ENCODE measurements around the gene OR14K1. TPM values are rescaled to one million over a fixed set of nuclear protein-coding genes. Genes with fewer than 3 reads are reported as not detected.
"Not testable (repeated sequence)": the region's sequence is repeated elsewhere in the genome, so short reads cannot be mapped to it uniquely, and the experiment has no call there.

OR14K1 gene
- total RNA-seq, 4 donors from 2014 or later: 0.82 to 1.4 TPM; not detected in 2

DNA sequence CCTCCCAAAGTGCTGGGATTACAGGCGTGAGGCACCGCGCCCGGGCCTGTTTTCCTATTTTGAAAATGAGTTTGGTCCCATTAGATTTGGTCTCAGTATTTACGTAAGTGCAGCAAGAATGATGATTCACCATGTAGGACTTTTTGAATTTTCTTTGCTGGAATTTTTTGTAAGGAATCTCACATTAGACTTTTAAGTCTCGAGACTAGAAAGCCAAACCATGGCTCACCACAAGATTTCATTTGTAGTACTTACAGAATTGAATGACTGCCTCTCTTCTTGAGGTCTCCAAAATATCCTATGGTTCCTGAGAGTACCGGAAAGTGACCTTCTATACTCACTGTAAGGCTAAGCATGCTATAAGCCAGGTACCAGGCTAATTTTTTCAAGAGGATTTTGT, 9.2 kb downstream of the OR14K1 start:
- no peak for DNase-seq
- Histone ChIP-seq H3K27ac (no peak overlapping the region), H3K9me3 (no peaks in the 10 kb centered on the region), H3K4me1 (no peaks in the 10 kb centered on the region), H3K27me3 (no peaks in the 10 kb centered on the region), H3K4me3 (no peak overlapping the region), H3K36me3 (no peaks in the 10 kb centered on the region)
- TF ChIP-seq, protein P1, sequence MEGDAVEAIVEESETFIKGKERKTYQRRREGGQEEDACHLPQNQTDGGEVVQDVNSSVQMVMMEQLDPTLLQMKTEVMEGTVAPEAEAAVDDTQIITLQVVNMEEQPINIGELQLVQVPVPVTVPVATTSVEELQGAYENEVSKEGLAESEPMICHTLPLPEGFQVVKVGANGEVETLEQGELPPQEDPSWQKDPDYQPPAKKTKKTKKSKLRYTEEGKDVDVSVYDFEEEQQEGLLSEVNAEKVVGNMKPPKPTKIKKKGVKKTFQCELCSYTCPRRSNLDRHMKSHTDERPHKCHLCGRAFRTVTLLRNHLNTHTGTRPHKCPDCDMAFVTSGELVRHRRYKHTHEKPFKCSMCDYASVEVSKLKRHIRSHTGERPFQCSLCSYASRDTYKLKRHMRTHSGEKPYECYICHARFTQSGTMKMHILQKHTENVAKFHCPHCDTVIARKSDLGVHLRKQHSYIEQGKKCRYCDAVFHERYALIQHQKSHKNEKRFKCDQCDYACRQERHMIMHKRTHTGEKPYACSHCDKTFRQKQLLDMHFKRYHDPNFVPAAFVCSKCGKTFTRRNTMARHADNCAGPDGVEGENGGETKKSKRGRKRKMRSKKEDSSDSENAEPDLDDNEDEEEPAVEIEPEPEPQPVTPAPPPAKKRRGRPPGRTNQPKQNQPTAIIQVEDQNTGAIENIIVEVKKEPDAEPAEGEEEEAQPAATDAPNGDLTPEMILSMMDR (IDR thresholded peaks at IDR 0.05): no peak
- TF ChIP-seq POLR2AphosphoS5 (IDR thresholded peaks at IDR 0.05): no peak
- no peak for TF ChIP-seq EP300 (IDR thresholded peaks at IDR 0.05; ENCODE audit: low read depth)
- TF ChIP-seq POLR2A (IDR thresholded peaks at IDR 0.05): no peak
- 93 to 96% methylated on average over 6 to 7 of the region's 7 CpGs for WGBS, 2 donors (ENCODE audit: low coverage in 1 of 2)
- in situ Hi-C loops (cut with MboI; ENCODE audit: low pct_ligation_motif_present in 1 of 4, low pct_unique_long_range_greater_than_20kb in 1 of 4, low sequenced_read_pairs in 3 of 4): no loop called here
- intact Hi-C loops (cut with DNase I; ENCODE audit: low total_unique reads): no loop called here

DNA sequence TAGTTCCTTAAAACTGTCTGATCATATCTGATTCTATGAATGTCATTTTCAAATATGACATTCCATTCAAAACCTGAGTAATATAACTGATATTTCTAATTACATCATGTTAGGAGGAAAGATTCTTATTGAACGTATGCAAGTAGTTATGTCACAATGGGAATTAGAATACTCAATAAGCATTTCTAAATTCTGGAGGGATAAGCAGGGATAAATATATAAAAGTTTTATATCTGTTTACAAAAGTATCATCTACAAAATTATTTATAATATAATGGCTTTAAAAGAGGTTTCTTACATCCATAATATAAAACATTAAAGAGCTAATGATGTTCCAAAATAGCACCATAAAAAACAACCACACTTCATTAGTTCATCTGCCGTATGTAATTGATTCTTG, 9.6 kb downstream of the OR14K1 start, which contains the start of gene OR14A2:
Gene OR14A2, minus strand, starts transcription at position 101 of the 400 bp plus-strand sequence.
- Histone ChIP-seq H3K4me1 (no peaks in the 10 kb centered on the region), H3K9me3 (no peaks in the 10 kb centered on the region), H3K27ac (no peak within 1 kb of the TSS), H3K36me3 (no peaks in the 10 kb centered on the region), H3K27me3 (no peaks in the 10 kb centered on the region), H3K4me3 (no peak within 1 kb of the TSS)
- TF ChIP-seq, protein P1 (IDR thresholded peaks at IDR 0.05): no peak
- TF ChIP-seq EP300 (IDR thresholded peaks at IDR 0.05; ENCODE audit: low read depth) (no peak), POLR2A (IDR thresholded peaks at IDR 0.05) (no peak), POLR2AphosphoS5 (IDR thresholded peaks at IDR 0.05) (no peak)
- in situ Hi-C loops (cut with MboI; ENCODE audit: low pct_ligation_motif_present in 1 of 4, low pct_unique_long_range_greater_than_20kb in 1 of 4, low sequenced_read_pairs in 3 of 4): no loop called here
- intact Hi-C loops (cut with DNase I; ENCODE audit: low total_unique reads): no loop called here
- no peak for DNase-seq
- 88 to 89% methylated on average over 2 of the region's 2 CpGs for WGBS, 2 donors (ENCODE audit: low coverage in 1 of 2)

DNA sequence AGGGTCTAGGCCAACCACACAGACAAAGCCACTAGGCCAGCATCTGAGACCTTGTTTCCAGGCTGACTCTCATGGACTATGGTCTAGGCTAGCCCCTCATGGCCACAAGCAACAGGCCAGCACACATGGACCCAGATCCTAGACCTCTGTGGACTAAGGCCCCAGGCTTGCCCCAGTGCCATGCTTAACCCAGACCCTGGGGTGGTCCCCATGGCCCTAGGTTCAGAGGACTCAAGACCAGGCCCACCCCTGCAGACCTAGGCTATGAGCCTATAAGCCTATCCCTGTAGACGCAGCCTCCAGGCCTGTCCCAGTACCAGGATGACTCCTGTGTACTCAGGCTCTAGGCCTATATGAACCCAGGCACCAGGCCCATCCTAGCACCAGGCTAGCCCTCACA, 11.5 kb downstream of the OR14K1 start:
- Histone ChIP-seq H3K4me3 (no peak overlapping the region), H3K36me3 (no peaks in the 10 kb centered on the region), H3K9me3 (no peaks in the 10 kb centered on the region), H3K27ac (no peak overlapping the region), H3K4me1 (no peaks in the 10 kb centered on the region), H3K27me3 (no peaks in the 10 kb centered on the region)
- intact Hi-C loops (cut with DNase I; ENCODE audit: low total_unique reads) (no loop called here), in situ Hi-C loops (cut with MboI; ENCODE audit: low pct_ligation_motif_present in 1 of 4, low pct_unique_long_range_greater_than_20kb in 1 of 4, low sequenced_read_pairs in 3 of 4) (no loop called here)
- TF ChIP-seq POLR2AphosphoS5 (IDR thresholded peaks at IDR 0.05) (no peak), POLR2A (IDR thresholded peaks at IDR 0.05) (no peak), EP300 (IDR thresholded peaks at IDR 0.05; ENCODE audit: low read depth) (no peak)
- TF ChIP-seq, protein P1 (IDR thresholded peaks at IDR 0.05): no peak
- no peak for DNase-seq
- no CpG with 5 or more reads among the region's 1 CpG for WGBS, 2 donors (ENCODE audit: low coverage in 1 of 2)

DNA sequence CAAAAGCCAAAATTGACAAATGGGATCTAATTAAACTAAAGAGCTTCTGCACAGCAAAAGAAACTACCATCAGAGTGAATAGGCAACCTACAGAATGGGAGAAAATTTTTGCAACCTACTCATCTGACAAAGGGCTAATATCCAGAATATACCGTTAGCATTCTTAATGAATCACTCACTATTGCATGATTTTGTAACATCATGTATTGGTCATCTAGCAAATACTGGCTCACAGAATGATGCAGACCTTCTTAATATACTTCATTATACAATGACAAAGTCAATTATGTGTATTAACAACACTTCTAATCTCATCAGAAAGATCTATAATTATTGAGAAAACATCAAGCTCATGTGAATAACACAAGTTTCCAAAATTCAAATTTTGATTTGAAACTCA, 15.9 kb downstream of the OR14K1 start:
- H3K27me3 ChIP-seq; H3K4me1 ChIP-seq; DNase-seq; in situ Hi-C loops (cut with MboI; ENCODE audit: low pct_ligation_motif_present in 1 of 4, low pct_unique_long_range_greater_than_20kb in 1 of 4, low sequenced_read_pairs in 3 of 4); H3K36me3 ChIP-seq; H3K27ac ChIP-seq; H3K9me3 ChIP-seq; intact Hi-C loops (cut with DNase I; ENCODE audit: low total_unique reads); H3K4me3 ChIP-seq: not testable (repeated sequence)
- 90 to 100% methylated on average over 1 of the region's 1 CpG for WGBS, 2 donors (ENCODE audit: low coverage in 1 of 2)

DNA sequence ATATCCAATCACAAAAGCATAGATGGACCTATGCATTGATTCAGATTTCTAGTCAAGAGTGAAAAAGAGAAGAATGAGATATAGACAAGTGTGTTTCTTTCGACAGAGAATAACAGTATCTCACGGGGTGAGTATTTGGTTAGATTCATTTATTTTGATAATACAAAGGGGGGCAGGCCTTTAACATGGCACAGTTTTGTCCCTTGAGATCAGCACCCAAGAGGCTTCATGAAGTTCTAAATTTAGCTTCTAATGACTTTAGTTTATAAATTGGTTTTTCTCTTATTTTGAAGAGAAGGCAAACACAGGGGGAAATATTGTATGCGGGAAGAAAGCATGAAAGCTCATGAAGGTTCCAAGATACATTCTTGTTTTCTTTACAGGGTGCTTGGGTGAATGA, 22.0 kb downstream of the OR14K1 start, which contains the start of gene OR1C1:
Gene OR1C1, minus strand, starts transcription at position 101 of the 400 bp plus-strand sequence. CDS start 2,150 bp downstream, outside the sequence.
- Histone ChIP-seq H3K4me3 (no peak within 1 kb of the TSS), H3K27me3 (no peaks in the 10 kb centered on the region), H3K36me3 (no peaks in the 10 kb centered on the region), H3K27ac (no peak within 1 kb of the TSS), H3K4me1 (no peaks in the 10 kb centered on the region), H3K9me3 (no peaks in the 10 kb centered on the region)
- in situ Hi-C loops (cut with MboI; ENCODE audit: low pct_ligation_motif_present in 1 of 4, low pct_unique_long_range_greater_than_20kb in 1 of 4, low sequenced_read_pairs in 3 of 4) (no loop called here), intact Hi-C loops (cut with DNase I; ENCODE audit: low total_unique reads) (no loop called here)
- no peak for TF ChIP-seq POLR2A (IDR thresholded peaks at IDR 0.05)
- TF ChIP-seq, protein P1 (IDR thresholded peaks at IDR 0.05): no peak
- no peak for TF ChIP-seq EP300 (IDR thresholded peaks at IDR 0.05; ENCODE audit: low read depth)
- TF ChIP-seq POLR2AphosphoS5 (IDR thresholded peaks at IDR 0.05): no peak
- 89 to 94% methylated on average over 3 of the region's 3 CpGs for WGBS, 2 donors (ENCODE audit: low coverage in 1 of 2)
- DNase-seq: no peak

All from transverse colon (tissue), 4 donors.